ENCODE data around the gene NMNAT2. TPM values are rescaled to one million over a fixed set of nuclear protein-coding genes. Genes with fewer than 3 reads are reported as not detected.

NMNAT2 gene
- total and polyA plus RNA-seq, 2 experiments from 2014 or later, result 2.4 to 4.2 TPM

- in situ Hi-C loops (cut with MboI), result no loop called here
- H3K27ac ChIP-seq, result no peak overlapping the region
- no peak overlapping the region for H3K4me2 ChIP-seq (ENCODE audit: unreplicated experiment)
- peaks cover 6% of the 10 kb centered on the region for H3F3A ChIP-seq (ENCODE audit: insufficient read depth)
- WGBS, 2 experiments (ENCODE audit: low coverage in 1 of 2, low lambda C conversion rate in 2 of 2, missing lambda C conversion rate in 2 of 2), result 86 to 94% methylated on average over 4 of the region's 4 CpGs
- DNase-seq, result peak; percentile 33
- H3K79me2 ChIP-seq (ENCODE audit: insufficient read depth), result no peaks in the 10 kb centered on the region
- no peaks in the 10 kb centered on the region for H3K9me2 ChIP-seq (ENCODE audit: insufficient read depth)
- no peaks in the 10 kb centered on the region for H4K20me1 ChIP-seq (ENCODE audit: insufficient read depth)
- peaks cover 18% of the 10 kb centered on the region for H3K4me1 ChIP-seq (ENCODE audit: insufficient read depth)
- H3K9ac ChIP-seq, result no peak overlapping the region
- TF ChIP-seq EZH2phosphoT487 (IDR thresholded peaks at IDR 0.05; ENCODE audit: insufficient read depth, low read depth), result no peak
- no peak for TF ChIP-seq EZH2 (IDR thresholded peaks at IDR 0.05; ENCODE audit: insufficient read depth, poor library complexity, severe bottlenecking)
- H3K9me3 ChIP-seq (ENCODE audit: low read depth), result no peaks in the 10 kb centered on the region
- H3K36me3 ChIP-seq (ENCODE audit: low read depth), result no peaks in the 10 kb centered on the region
- H3K27me3 ChIP-seq (replicated peaks; ENCODE audit: insufficient read depth), result no peaks in the 10 kb centered on the region
- H3K4me3 ChIP-seq, result no peak overlapping the region
- no peak overlapping the region for H2AFZ ChIP-seq
Measured at GRCh38 chr1:183285746-183286145, 132.4 kb downstream of the NMNAT2 start.

GRCh38 chr1:183285256-183285655 lies 132.9 kb downstream of the NMNAT2 start:
- H3K79me2 ChIP-seq (ENCODE audit: insufficient read depth), result no peaks in the 10 kb centered on the region
- no peak overlapping the region for H3K9ac ChIP-seq
- H3K27me3 ChIP-seq (replicated peaks; ENCODE audit: insufficient read depth), result no peaks in the 10 kb centered on the region
- no peaks in the 10 kb centered on the region for H3K36me3 ChIP-seq (ENCODE audit: low read depth)
- no peaks in the 10 kb centered on the region for H3K9me3 ChIP-seq (ENCODE audit: low read depth)
- DNase-seq, result no peak
- no peaks in the 10 kb centered on the region for H4K20me1 ChIP-seq (ENCODE audit: insufficient read depth)
- H3K4me1 ChIP-seq (ENCODE audit: insufficient read depth), result peaks cover 23% of the 10 kb centered on the region
- no peaks in the 10 kb centered on the region for H3K9me2 ChIP-seq (ENCODE audit: insufficient read depth)
- H3F3A ChIP-seq (ENCODE audit: insufficient read depth), result peaks cover 11% of the 10 kb centered on the region
- WGBS, 2 experiments (ENCODE audit: low coverage in 1 of 2, low lambda C conversion rate in 2 of 2, missing lambda C conversion rate in 2 of 2), result 100% methylated on average over 1 of the region's 1 CpG
- H3K27ac ChIP-seq, result no peak overlapping the region
- H3K4me2 ChIP-seq (ENCODE audit: unreplicated experiment), result no peak overlapping the region
- no peak overlapping the region for H2AFZ ChIP-seq
- in situ Hi-C loops (cut with MboI), result no loop called here
- TF ChIP-seq EZH2phosphoT487 (IDR thresholded peaks at IDR 0.05; ENCODE audit: insufficient read depth, low read depth), result no peak
- TF ChIP-seq EZH2 (IDR thresholded peaks at IDR 0.05; ENCODE audit: insufficient read depth, poor library complexity, severe bottlenecking), result no peak
- no peak overlapping the region for H3K4me3 ChIP-seq

GRCh38 chr1:183284086-183284485 lies 134.1 kb downstream of the NMNAT2 start:
- peaks cover 35% of the 10 kb centered on the region for H3K4me1 ChIP-seq (ENCODE audit: insufficient read depth)
- no peak overlapping the region for H2AFZ ChIP-seq
- H3F3A ChIP-seq (ENCODE audit: insufficient read depth), result peaks cover 22% of the 10 kb centered on the region
- no peaks in the 10 kb centered on the region for H3K36me3 ChIP-seq (ENCODE audit: low read depth)
- in situ Hi-C loops (cut with MboI), result no loop called here
- no peaks in the 10 kb centered on the region for H3K79me2 ChIP-seq (ENCODE audit: insufficient read depth)
- no peak overlapping the region for H3K4me2 ChIP-seq (ENCODE audit: unreplicated experiment)
- H3K4me3 ChIP-seq, result no peak overlapping the region
- no peak for DNase-seq
- no peaks in the 10 kb centered on the region for H3K9me3 ChIP-seq (ENCODE audit: low read depth)
- no peaks in the 10 kb centered on the region for H3K27me3 ChIP-seq (replicated peaks; ENCODE audit: insufficient read depth)
- TF ChIP-seq EZH2 (IDR thresholded peaks at IDR 0.05; ENCODE audit: insufficient read depth, poor library complexity, severe bottlenecking) (no peak), EZH2phosphoT487 (IDR thresholded peaks at IDR 0.05; ENCODE audit: insufficient read depth, low read depth) (no peak)
- 94 to 100% methylated on average over 4 to 5 of the region's 5 CpGs for WGBS, 2 experiments (ENCODE audit: low coverage in 1 of 2, low lambda C conversion rate in 2 of 2, missing lambda C conversion rate in 2 of 2)
- H3K9me2 ChIP-seq (ENCODE audit: insufficient read depth), result no peaks in the 10 kb centered on the region
- H3K27ac ChIP-seq, result no peak overlapping the region
- H3K9ac ChIP-seq, result no peak overlapping the region
- no peaks in the 10 kb centered on the region for H4K20me1 ChIP-seq (ENCODE audit: insufficient read depth)

- no peak for TF ChIP-seq EZH2phosphoT487 (IDR thresholded peaks at IDR 0.05; ENCODE audit: insufficient read depth, low read depth)
- TF ChIP-seq EZH2 (IDR thresholded peaks at IDR 0.05; ENCODE audit: insufficient read depth, poor library complexity, severe bottlenecking), result no peak
- H3K4me2 ChIP-seq (ENCODE audit: unreplicated experiment), result no peak overlapping the region
- H3K4me3 ChIP-seq, result no peak overlapping the region
- H3K9ac ChIP-seq, result no peak overlapping the region
- no peaks in the 10 kb centered on the region for H3K79me2 ChIP-seq (ENCODE audit: insufficient read depth)
- no peaks in the 10 kb centered on the region for H3K9me2 ChIP-seq (ENCODE audit: insufficient read depth)
- H3K36me3 ChIP-seq (ENCODE audit: low read depth), result no peaks in the 10 kb centered on the region
- no peaks in the 10 kb centered on the region for H3K9me3 ChIP-seq (ENCODE audit: low read depth)
- H3F3A ChIP-seq (ENCODE audit: insufficient read depth), result peaks cover 30% of the 10 kb centered on the region
- no peaks in the 10 kb centered on the region for H4K20me1 ChIP-seq (ENCODE audit: insufficient read depth)
- WGBS, 2 experiments (ENCODE audit: low coverage in 1 of 2, low lambda C conversion rate in 2 of 2, missing lambda C conversion rate in 2 of 2), result 89 to 97% methylated on average over 5 of the region's 5 CpGs
- in situ Hi-C loops (cut with MboI), result no loop called here
- peaks cover 43% of the 10 kb centered on the region for H3K4me1 ChIP-seq (ENCODE audit: insufficient read depth)
- H3K27me3 ChIP-seq (replicated peaks; ENCODE audit: insufficient read depth), result no peaks in the 10 kb centered on the region
- H2AFZ ChIP-seq, result no peak overlapping the region
- DNase-seq, result no peak
- no peak overlapping the region for H3K27ac ChIP-seq
Measured at GRCh38 chr1:183283286-183283685, 134.9 kb downstream of the NMNAT2 start.

Data from GM23248 (cell line).